Cardiac fibroblast (primary cell): ENCODE results near the gene ZNF610.

Experiments used
- DNase-seq, 2 donors: peaks; one replicate each; pipeline versions ENCODE4 v3.0.0 to v3.0.0-alpha.2; 2010; ENCODE audit warnings: low read depth in 2 of 2
- H3K4me3 ChIP-seq, 2 donors: replicated peaks in 1 of 2; 1 replicate in 1 of 2; 2 replicates in 1 of 2; pipeline ENCODE4 v1.5.1; 2011; ENCODE audit warnings: low read depth in 2 of 2, low read length in 2 of 2, mild to moderate bottlenecking in 2 of 2, moderate library complexity in 1 of 2
- TF ChIP-seq, protein P1 (sequence below): IDR thresholded peaks from one replicate; pipeline ENCODE4 v1.5.1; 2011; ENCODE audit warnings: low read depth, mild to moderate bottlenecking, low read length, inconsistent platforms

The ZNF610 gene

DNA sequence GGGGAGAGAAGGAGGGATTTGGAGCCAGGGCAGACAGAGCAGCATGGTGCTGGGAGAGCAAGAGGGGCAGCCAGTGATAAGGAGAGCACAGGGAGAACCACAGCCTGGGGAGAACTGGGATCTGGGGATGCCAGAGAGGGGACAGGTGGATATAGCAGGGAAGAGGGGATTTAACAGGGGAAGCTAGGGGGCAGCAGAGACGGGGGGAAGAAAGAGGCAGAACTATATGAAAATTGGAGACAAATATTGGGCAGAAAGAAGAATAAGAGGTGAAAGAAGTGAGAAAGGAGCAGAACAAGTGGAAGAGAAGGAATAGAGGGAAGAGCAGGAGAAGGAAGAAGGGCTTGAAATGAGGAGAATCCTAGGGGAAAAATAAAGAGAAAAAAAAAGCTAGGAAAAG, 55.1 kb downstream of the ZNF610 start:
- H3K4me3 ChIP-seq = no peak overlapping the region
- TF ChIP-seq, protein P1, sequence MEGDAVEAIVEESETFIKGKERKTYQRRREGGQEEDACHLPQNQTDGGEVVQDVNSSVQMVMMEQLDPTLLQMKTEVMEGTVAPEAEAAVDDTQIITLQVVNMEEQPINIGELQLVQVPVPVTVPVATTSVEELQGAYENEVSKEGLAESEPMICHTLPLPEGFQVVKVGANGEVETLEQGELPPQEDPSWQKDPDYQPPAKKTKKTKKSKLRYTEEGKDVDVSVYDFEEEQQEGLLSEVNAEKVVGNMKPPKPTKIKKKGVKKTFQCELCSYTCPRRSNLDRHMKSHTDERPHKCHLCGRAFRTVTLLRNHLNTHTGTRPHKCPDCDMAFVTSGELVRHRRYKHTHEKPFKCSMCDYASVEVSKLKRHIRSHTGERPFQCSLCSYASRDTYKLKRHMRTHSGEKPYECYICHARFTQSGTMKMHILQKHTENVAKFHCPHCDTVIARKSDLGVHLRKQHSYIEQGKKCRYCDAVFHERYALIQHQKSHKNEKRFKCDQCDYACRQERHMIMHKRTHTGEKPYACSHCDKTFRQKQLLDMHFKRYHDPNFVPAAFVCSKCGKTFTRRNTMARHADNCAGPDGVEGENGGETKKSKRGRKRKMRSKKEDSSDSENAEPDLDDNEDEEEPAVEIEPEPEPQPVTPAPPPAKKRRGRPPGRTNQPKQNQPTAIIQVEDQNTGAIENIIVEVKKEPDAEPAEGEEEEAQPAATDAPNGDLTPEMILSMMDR = no peak
- no peak for DNase-seq

DNA sequence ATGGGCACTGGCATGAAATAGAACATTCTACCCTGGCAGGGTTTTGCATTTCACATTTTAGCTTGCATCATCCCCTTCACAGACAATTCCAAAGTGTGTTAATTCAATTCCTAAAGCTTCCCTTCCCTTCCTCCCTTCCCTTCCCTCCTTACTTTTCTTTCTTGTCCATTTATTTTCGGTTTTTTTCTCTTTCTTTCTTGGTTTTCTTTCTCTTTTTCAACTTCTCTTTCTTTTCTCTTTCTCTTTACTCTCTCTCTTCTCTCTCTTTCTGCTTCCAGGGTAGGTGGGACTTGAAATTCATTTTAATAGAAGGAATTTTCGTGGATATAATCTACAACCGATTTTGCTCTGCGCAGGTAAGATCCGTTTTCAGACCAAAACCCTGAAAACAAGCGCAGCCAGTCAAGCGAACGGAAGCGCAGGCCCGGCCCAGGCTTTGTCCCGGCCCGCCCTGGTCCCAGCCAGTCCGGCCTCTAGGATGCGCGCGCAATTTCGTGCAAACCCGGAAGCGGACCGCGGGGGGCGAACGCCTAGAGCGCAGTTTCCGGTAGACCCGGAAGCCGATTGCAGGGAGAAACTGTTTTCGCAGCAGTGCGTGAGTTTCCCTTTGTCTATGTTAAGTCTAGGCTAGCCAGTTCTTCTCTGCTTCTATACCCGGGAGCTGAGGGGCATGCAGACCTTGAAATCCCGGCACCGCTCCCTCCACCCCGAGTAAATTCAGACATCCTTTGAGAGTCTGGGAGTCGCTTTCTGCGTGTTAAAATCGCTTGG, 61.5 kb downstream of the ZNF610 start, which contains the start of gene ZNF528:
TSS of gene ZNF528 (plus strand) at position 540 of the 771 bp plus-strand sequence. CDS start 4,165 bp downstream, outside the sequence.
- peak; percentile 96 to 97 for DNase-seq
- H3K4me3 ChIP-seq = peak within 1 kb of the TSS; percentile 69 to 87
- TF ChIP-seq, protein P1 = no peak

DNA sequence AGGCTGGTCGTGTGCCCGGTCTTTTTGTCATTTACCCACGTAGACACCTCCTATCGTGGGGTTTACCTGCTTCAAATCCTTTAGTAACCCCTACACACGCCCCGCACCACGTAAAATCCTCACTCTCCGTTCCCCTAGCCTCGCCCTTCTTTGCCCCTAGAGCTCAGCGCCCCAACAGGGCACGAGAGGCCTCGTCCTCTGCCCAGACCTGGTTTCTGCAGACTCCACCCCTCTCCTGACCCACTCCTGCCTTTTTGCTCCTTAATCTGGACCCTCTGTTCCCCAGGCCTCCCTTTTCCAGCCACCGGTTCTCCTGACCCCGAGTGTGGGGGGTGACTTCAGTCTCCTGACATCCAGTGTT, 62.0 kb downstream of the ZNF610 start:
- H3K4me3 ChIP-seq = peak overlapping the region; percentile 69 to 87
- TF ChIP-seq, protein P1 = peak; percentile 8
- DNase-seq = peak in 1 of 2 donors; percentile 21

DNA sequence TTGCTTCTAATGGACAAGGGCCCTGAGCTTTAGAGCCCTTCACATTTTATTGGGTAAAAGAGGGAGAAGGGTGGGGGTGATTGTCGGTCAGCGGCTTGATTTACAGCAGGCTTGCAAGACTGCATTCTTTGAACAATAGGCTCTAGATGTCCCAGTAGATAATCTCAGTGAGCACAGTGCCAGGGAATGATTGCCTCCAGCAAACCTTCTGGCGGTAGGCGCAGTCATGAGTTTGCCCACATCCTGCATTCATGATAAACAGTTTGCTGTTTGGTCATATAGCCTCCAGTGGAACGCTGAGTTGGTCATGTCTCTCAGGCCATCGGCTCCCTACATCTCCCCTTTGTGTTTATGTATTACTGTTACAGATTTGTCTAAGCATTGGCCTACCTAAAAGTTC, 74.2 kb downstream of the ZNF610 start:
- H3K4me3 ChIP-seq = no peak overlapping the region
- TF ChIP-seq, protein P1 = no peak
- no peak for DNase-seq

DNA sequence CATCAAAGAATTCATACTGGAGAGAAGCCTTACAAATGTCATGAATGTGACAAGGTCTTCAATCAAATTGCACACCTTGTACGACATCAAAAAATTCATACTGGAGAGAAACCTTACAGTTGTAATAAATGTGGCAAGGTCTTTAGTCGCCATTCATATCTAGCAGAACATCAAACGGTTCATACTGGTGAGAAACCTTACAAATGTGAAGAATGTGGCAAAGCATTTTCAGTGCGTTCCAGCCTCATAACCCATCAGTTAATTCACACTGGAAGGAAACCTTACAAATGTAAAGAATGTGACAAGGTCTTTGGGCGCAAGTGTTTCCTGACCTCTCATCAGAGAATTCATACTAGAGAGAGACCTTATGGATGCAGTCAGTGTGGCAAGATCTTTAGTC, 79.7 kb downstream of the ZNF610 start:
- TF ChIP-seq, protein P1 = no peak
- DNase-seq = no peak
- no peak overlapping the region for H3K4me3 ChIP-seq
